Esophagus (tissue), 2 donors: Measurements from ENCODE around the gene PNRC1. TPM values are rescaled to one million over a fixed set of nuclear protein-coding genes. Genes with fewer than 3 reads are reported as not detected.

Source experiments
- H3K27ac ChIP-seq, 2 donors: one replicate each; pipeline ENCODE4 v1.5.1; 2013; ENCODE audit warnings: low read depth in 2 of 2, mild to moderate bottlenecking in 2 of 2, inconsistent platforms in 1 of 2, low read length in 1 of 2, moderate library complexity in 1 of 2
- H3K27me3 ChIP-seq, 2 donors: one replicate each; pipeline ENCODE4 v1.6.1; 2013; ENCODE audit warnings: low read length in 2 of 2, control low read depth in 1 of 2, mild to moderate bottlenecking in 1 of 2; ENCODE audit not compliant: insufficient read depth in 2 of 2, control insufficient read depth in 1 of 2
- H3K36me3 ChIP-seq, 2 donors: one replicate each; pipeline ENCODE4 v1.6.1; 2013; ENCODE audit warnings: low read length in 1 of 2; ENCODE audit not compliant: control insufficient read depth in 2 of 2, insufficient read depth in 2 of 2
- H3K4me1 ChIP-seq, 2 donors: one replicate each; pipeline ENCODE4 v1.6.1; 2013; ENCODE audit warnings: low read length in 1 of 2; ENCODE audit not compliant: control insufficient read depth in 2 of 2, insufficient read depth in 2 of 2
- H3K4me3 ChIP-seq, 2 donors: one replicate each; pipeline ENCODE4 v1.5.1; 2013; ENCODE audit warnings: low read length in 2 of 2, mild to moderate bottlenecking in 2 of 2, low read depth in 1 of 2, moderate library complexity in 1 of 2
- H3K9me3 ChIP-seq, 2 donors: one replicate each; pipeline ENCODE4 v1.6.1; 2013; ENCODE audit warnings: mild to moderate bottlenecking in 2 of 2, low read depth in 1 of 2, low read length in 1 of 2, moderate library complexity in 1 of 2; ENCODE audit not compliant: control insufficient read depth in 2 of 2, insufficient read depth in 1 of 2
- WGBS, 2 donors: extraction: QIAGEN DNeasy Blood & Tissue Kit; methylation state at CpG; one replicate each; pipeline ENCODE4 v1.1.7; 2013; 5-methylcytosine and 5-hydroxymethylcytosine counted together
- polyA plus RNA-seq, 2 donors: library from polyadenylated mRNA; stranded (reverse); fragments of 200-250 nt; gene quantifications; one replicate each; pipeline ENCODE4 v1.2.3, GENCODE V29; 2013
- donor health status: healthy with polysubstance abuse.
- donor health status: Bipolar disorder and iron deficiency.

Gene PNRC1
- polyA plus RNA-seq, 2 donors = 29.9 to 30.3 TPM

DNA sequence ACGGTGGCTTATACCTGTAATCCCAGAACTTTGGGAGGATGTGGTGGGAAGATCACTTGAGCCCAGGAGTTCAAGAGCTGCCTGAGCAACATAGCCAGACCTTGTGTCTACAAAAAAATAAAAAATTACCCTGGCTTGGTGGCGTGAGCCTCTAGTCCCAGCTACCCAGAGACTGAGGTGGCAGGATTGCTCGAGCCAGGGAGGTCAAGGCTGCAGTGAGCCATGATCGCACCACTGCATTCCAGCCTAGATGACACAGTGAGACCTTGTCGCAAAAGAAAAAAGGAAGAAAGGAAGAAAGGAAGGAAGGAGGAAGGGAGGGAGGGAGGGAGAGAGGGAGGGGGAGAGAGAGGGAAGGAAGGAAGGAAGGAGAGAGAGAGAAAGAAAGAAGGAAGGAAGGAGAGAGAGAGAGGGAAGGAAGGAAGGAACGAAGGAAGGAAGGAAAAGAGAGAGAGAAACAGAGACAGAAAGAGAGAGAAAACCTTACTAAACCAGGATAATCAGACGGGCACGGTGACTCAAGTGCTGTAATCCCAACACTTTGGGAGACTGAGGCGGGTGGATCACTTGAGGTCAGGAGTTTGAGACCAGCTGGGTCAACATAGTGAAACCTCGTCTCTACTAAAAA is 10.9 kb upstream of the PNRC1 start:
- Histone ChIP-seq H3K36me3 (no peaks in the 10 kb centered on the region), H3K4me3 (no peak overlapping the region), H3K27ac (no peak overlapping the region), H3K27me3 (no peaks in the 10 kb centered on the region), H3K4me1 (no peaks in the 10 kb centered on the region), H3K9me3 (no peaks in the 10 kb centered on the region)
- WGBS, 2 donors = 89 to 90% methylated on average over 10 of the region's 10 CpGs

DNA sequence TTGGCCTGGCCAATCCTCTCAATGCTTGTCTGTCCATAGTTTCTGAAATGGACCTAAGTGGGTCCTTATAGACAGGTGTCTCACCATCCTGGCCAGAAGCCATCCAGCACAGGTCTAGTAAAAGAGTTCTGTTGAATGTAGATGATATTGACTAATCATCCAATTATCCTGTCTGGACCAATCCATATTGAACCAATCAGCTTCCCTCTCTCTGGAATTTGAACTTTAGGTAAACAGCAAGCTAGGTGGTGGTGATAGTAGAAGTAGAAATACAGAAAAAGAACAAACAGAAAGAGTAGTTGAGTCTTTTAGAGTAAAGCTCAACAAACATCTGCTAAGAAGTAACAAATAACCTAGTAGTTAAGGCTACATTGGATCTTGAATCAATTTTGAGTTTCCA is 9.5 kb upstream of the PNRC1 start:
- Histone ChIP-seq H3K4me3 (no peak overlapping the region), H3K36me3 (no peaks in the 10 kb centered on the region), H3K27ac (no peak overlapping the region)

GRCh38 chr6:89073014-89073620 is 7.4 kb upstream of the PNRC1 start:
- no peak overlapping the region for H3K4me3 ChIP-seq
- H3K27me3 ChIP-seq = no peaks in the 10 kb centered on the region
- WGBS, 2 donors = 54 to 62% methylated on average over 4 of the region's 4 CpGs
- H3K4me1 ChIP-seq = no peaks in the 10 kb centered on the region
- H3K27ac ChIP-seq = peak overlapping the region in 1 of 2 donors; percentile 10
- H3K36me3 ChIP-seq = no peaks in the 10 kb centered on the region
- H3K9me3 ChIP-seq = no peaks in the 10 kb centered on the region

More for the DNA sequence above, 9.5 kb upstream of the PNRC1 start:
- Histone ChIP-seq H3K27me3 (no peaks in the 10 kb centered on the region), H3K9me3 (no peaks in the 10 kb centered on the region), H3K4me1 (no peaks in the 10 kb centered on the region)

- Histone ChIP-seq H3K4me1 (no peaks in the 10 kb centered on the region), H3K9me3 (no peaks in the 10 kb centered on the region), H3K27me3 (no peaks in the 10 kb centered on the region), H3K36me3 (no peaks in the 10 kb centered on the region), H3K27ac (no peak overlapping the region), H3K4me3 (no peak overlapping the region)
- 89 to 91% methylated on average over 2 of the region's 2 CpGs for WGBS, 2 donors
These were observed 6.7 kb upstream of the PNRC1 start for GRCh38 chr6:89073840-89074239.

DNA sequence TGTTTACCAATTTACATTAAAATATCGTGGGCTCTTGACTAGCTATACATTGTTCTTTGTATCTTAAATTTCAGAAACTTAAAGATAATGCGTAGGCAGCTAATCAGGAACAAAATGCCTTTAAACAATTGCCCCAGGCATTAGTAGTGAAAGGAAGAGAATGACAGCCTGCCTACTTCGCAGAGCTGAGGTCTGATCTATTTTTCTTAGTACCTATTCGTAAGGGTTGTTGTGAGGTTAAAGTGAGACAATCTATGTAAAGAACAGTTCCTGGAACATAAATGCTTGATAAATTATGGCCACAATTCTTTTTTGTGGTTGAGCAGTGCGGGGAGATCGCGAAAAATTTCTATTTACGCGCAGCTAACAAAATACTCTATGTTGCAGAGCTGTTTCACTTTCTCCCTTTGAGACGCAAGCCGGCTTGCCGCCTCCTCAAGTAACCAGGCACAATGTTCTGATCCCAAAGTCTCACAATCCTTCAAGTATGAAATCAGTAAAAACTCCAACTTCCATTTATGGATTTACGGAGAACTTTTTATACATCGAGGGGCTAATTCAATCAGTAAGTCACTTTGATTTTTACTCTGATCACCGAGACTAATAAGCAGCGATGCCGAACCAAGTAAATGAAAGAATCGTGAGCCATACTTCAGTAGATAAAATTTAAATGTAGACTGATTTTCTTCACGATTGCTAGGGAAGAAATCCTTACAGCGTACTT is 878 bp upstream of the PNRC1 start:
- Histone ChIP-seq H3K36me3 (peaks cover 0 to 3% of the 10 kb centered on the region in 2 donors), H3K4me1 (no peaks in the 10 kb centered on the region), H3K9me3 (no peaks in the 10 kb centered on the region), H3K27me3 (no peaks in the 10 kb centered on the region), H3K27ac (peak overlapping the region; percentile 99 to 100), H3K4me3 (peak overlapping the region; percentile 99 to 100)
- 0% methylated on average over 20 of the region's 20 CpGs for WGBS, 2 donors

GRCh38 chr6:89081129-89081422 is 525 bp downstream of the PNRC1 start:
- H3K27me3 ChIP-seq = no peaks in the 10 kb centered on the region
- peaks cover 0 to 2% of the 10 kb centered on the region in 2 donors for H3K4me1 ChIP-seq
- 0 to 3% methylated on average over 12 to 36 of the region's 36 CpGs for WGBS, 2 donors
- no peaks in the 10 kb centered on the region for H3K9me3 ChIP-seq
- H3K27ac ChIP-seq = peak overlapping the region; percentile 100
- H3K36me3 ChIP-seq = peaks cover 0 to 3% of the 10 kb centered on the region in 2 donors
- peak overlapping the region; percentile 99 to 100 for H3K4me3 ChIP-seq

DNA sequence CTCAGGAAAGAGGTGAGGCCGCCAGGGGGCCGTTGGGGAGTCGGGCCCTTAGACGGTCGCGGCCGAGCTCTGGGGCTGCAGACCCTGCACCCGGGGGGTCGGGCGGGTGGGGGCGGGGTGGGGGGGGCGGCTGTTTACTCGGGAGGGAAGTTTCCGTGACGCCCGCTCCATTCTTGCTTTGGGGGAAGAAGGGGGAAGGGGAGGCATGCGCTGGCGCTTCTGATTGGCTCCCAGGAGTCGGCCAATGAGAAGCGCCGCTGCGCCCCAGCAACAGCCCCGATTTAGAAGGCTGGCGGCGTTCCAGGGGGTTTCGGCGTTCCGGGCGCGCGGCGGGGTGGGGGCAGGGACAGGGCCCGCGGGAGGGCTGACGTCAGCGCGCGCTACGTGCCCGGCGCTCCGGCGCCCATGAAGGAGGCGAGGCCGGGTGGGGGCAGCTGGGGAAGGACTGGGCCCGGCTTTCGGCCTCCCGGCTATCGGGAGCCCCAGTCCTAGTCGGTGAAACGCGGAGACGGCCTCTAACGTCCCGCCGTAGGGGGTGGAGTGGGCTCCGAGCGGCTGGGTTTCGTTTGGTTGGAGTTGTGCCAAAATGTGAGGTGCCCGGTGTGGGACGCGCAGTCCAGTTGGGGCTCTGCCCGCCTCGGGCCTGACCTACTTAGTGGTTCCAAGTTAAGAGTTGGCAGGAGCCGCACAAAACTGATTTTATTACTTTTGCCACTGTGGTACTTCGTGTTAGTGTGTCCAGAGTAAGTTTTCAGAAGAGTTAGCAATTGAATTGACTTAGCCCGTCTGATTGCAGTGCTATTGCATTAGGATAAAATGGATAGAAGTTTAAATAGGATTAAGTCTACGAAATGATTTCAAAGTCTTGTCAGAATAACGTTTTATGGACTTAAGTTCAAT is 1.1 kb downstream of the PNRC1 start:
- Histone ChIP-seq H3K4me1 (peaks cover 0 to 2% of the 10 kb centered on the region in 2 donors), H3K27ac (peak overlapping the region; percentile 100), H3K27me3 (no peaks in the 10 kb centered on the region), H3K4me3 (peak overlapping the region; percentile 99 to 100), H3K9me3 (no peaks in the 10 kb centered on the region), H3K36me3 (peaks cover 0 to 3% of the 10 kb centered on the region in 2 donors)
- 0% methylated on average over 49 to 69 of the region's 69 CpGs for WGBS, 2 donors

GRCh38 chr6:89082486-89082891 is 1.9 kb downstream of the PNRC1 start:
- H3K4me1 ChIP-seq = peaks cover 0 to 2% of the 10 kb centered on the region in 2 donors
- no peaks in the 10 kb centered on the region for H3K27me3 ChIP-seq
- H3K27ac ChIP-seq = peak overlapping the region; percentile 50 to 54
- peak overlapping the region; percentile 36 to 99 for H3K4me3 ChIP-seq
- H3K9me3 ChIP-seq = no peaks in the 10 kb centered on the region
- H3K36me3 ChIP-seq = peaks cover 0 to 3% of the 10 kb centered on the region in 2 donors
- WGBS, 2 donors = 0 to 1% methylated on average over 9 of the region's 9 CpGs

GRCh38 chr6:89084542-89084941 is 4.0 kb downstream of the PNRC1 start:
- no peak overlapping the region for H3K27ac ChIP-seq
- peaks cover 0 to 3% of the 10 kb centered on the region in 2 donors for H3K36me3 ChIP-seq
- H3K27me3 ChIP-seq = no peaks in the 10 kb centered on the region
- no peak overlapping the region for H3K4me3 ChIP-seq
- peaks cover 0 to 2% of the 10 kb centered on the region in 2 donors for H3K4me1 ChIP-seq
- H3K9me3 ChIP-seq = no peaks in the 10 kb centered on the region
